Skeletal muscle tissue (tissue), 4 donors: Measurements from ENCODE around the gene MPP4. TPM values are rescaled to one million over a fixed set of nuclear protein-coding genes. Genes with fewer than 3 reads are reported as not detected.

Experiments
- H3K27ac ChIP-seq: one replicate; pipeline ENCODE4 v1.7.0; 2013; ENCODE audit warnings: mild to moderate bottlenecking, low read depth, low read length, inconsistent platforms
- H3K27me3 ChIP-seq, 3 donors: one replicate each; pipeline ENCODE4 v1.7.0; 2013; ENCODE audit warnings: low read length in 3 of 3; ENCODE audit not compliant: control insufficient read depth in 3 of 3, insufficient read depth in 3 of 3
- H3K36me3 ChIP-seq, 3 donors: one replicate each; pipeline ENCODE4 v1.7.0; 2013; ENCODE audit warnings: low read length in 3 of 3; ENCODE audit not compliant: control insufficient read depth in 3 of 3, insufficient read depth in 3 of 3
- H3K4me1 ChIP-seq, 3 donors: one replicate each; pipeline ENCODE4 v1.7.0; 2013; ENCODE audit warnings: low read length in 3 of 3, mild to moderate bottlenecking in 3 of 3; ENCODE audit not compliant: control insufficient read depth in 3 of 3, insufficient read depth in 3 of 3
- H3K4me3 ChIP-seq, 3 donors: one replicate each; pipeline ENCODE4 v1.7.0; 2013; ENCODE audit warnings: low read length in 3 of 3
- H3K9ac ChIP-seq, 3 donors: one replicate each; pipeline ENCODE4 v1.7.0; 2013; ENCODE audit warnings: low read length in 3 of 3, mild to moderate bottlenecking in 3 of 3, moderate library complexity in 2 of 3, low read depth in 1 of 3
- H3K9me3 ChIP-seq, 3 donors: one replicate each; pipeline ENCODE4 v1.7.0; 2013; ENCODE audit warnings: low read length in 3 of 3; ENCODE audit not compliant: control insufficient read depth in 3 of 3
- total RNA-seq: library from RNA; depleted of rRNA; stranded (reverse); fragments of >200 nt; gene quantifications from one replicate; pipeline ENCODE4 v1.2.3, GENCODE V29; 2014
- donor health status: Osteomylitis.

Gene MPP4
- total RNA-seq, 1 donor from 2014 or later, result under 0.01 TPM

- H3K9ac ChIP-seq, result peak overlapping the region; percentile 95 to 99 (median 97)
- peak overlapping the region; percentile 95 to 96 (median 96) for H3K4me3 ChIP-seq
- H3K27me3 ChIP-seq, result no peaks in the 10 kb centered on the region
- peaks cover 3 to 13% (median 8%) of the 10 kb centered on the region in 3 donors for H3K4me1 ChIP-seq
- H3K36me3 ChIP-seq, result peaks cover 7 to 11% (median 9%) of the 10 kb centered on the region in 3 donors
- H3K9me3 ChIP-seq, result no peaks in the 10 kb centered on the region
- peak overlapping the region; percentile 93 for H3K27ac ChIP-seq
Observed at GRCh38 chr2:201642579-201643215, 55.7 kb downstream of the MPP4 start.

- Histone ChIP-seq H3K36me3 (peaks cover 7 to 12% (median 11%) of the 10 kb centered on the region in 3 donors), H3K4me1 (peaks cover 3 to 13% (median 8%) of the 10 kb centered on the region in 3 donors), H3K4me3 (peak overlapping the region; percentile 95 to 96 (median 96)), H3K27ac (peak overlapping the region; percentile 93), H3K9me3 (no peaks in the 10 kb centered on the region), H3K9ac (peak overlapping the region; percentile 95 to 99 (median 97)), H3K27me3 (no peaks in the 10 kb centered on the region)
Observed at GRCh38 chr2:201642086-201642578, 56.3 kb downstream of the MPP4 start.

- H3K36me3 ChIP-seq, result peaks cover 12 to 32% (median 29%) of the 10 kb centered on the region in 3 donors
- H3K9me3 ChIP-seq, result no peaks in the 10 kb centered on the region
Observed at GRCh38 chr2:201639205-201639604, 59.2 kb downstream of the MPP4 start.

GRCh38 chr2:201638326-201638725 lies 60.1 kb downstream of the MPP4 start:
- H3K9me3 ChIP-seq, result no peaks in the 10 kb centered on the region
- H3K27ac ChIP-seq, result no peak overlapping the region
- H3K27me3 ChIP-seq, result no peaks in the 10 kb centered on the region
- H3K4me3 ChIP-seq, result no peak overlapping the region
- no peak overlapping the region for H3K9ac ChIP-seq
- peaks cover 0 to 7% (median 3%) of the 10 kb centered on the region in 3 donors for H3K4me1 ChIP-seq
- H3K36me3 ChIP-seq, result peaks cover 19 to 39% (median 37%) of the 10 kb centered on the region in 3 donors

More at GRCh38 chr2:201639205-201639604, 59.2 kb downstream of the MPP4 start:
- Histone ChIP-seq H3K27ac (no peak overlapping the region), H3K9ac (no peak overlapping the region), H3K4me1 (peaks cover 3 to 13% (median 6%) of the 10 kb centered on the region in 3 donors), H3K27me3 (no peaks in the 10 kb centered on the region), H3K4me3 (no peak overlapping the region)

- Histone ChIP-seq H3K9me3 (no peaks in the 10 kb centered on the region), H3K4me1 (no peaks in the 10 kb centered on the region), H3K4me3 (no peak overlapping the region), H3K9ac (no peak overlapping the region), H3K27ac (no peak overlapping the region), H3K36me3 (peaks cover 34 to 73% (median 66%) of the 10 kb centered on the region in 3 donors), H3K27me3 (no peaks in the 10 kb centered on the region)
Observed at GRCh38 chr2:201633661-201634249, 64.7 kb downstream of the MPP4 start.

GRCh38 chr2:201631041-201631440 lies 67.4 kb downstream of the MPP4 start:
- Histone ChIP-seq H3K27ac (no peak overlapping the region), H3K9ac (no peak overlapping the region), H3K27me3 (no peaks in the 10 kb centered on the region), H3K4me1 (no peaks in the 10 kb centered on the region), H3K4me3 (no peak overlapping the region), H3K36me3 (peaks cover 28 to 66% (median 60%) of the 10 kb centered on the region in 3 donors), H3K9me3 (no peaks in the 10 kb centered on the region)

GRCh38 chr2:201630577-201630976 lies 67.9 kb downstream of the MPP4 start:
- H3K36me3 ChIP-seq, result peaks cover 30 to 65% (median 60%) of the 10 kb centered on the region in 3 donors
- no peak overlapping the region for H3K9ac ChIP-seq
- H3K4me3 ChIP-seq, result no peak overlapping the region
- H3K9me3 ChIP-seq, result no peaks in the 10 kb centered on the region
- no peak overlapping the region for H3K27ac ChIP-seq
- no peaks in the 10 kb centered on the region for H3K27me3 ChIP-seq
- no peaks in the 10 kb centered on the region for H3K4me1 ChIP-seq

GRCh38 chr2:201628545-201628944 lies 69.9 kb downstream of the MPP4 start:
- H3K27ac ChIP-seq, result no peak overlapping the region
- H3K4me1 ChIP-seq, result no peaks in the 10 kb centered on the region
- H3K27me3 ChIP-seq, result no peaks in the 10 kb centered on the region
- H3K4me3 ChIP-seq, result no peak overlapping the region
- no peaks in the 10 kb centered on the region for H3K9me3 ChIP-seq
- H3K9ac ChIP-seq, result no peak overlapping the region
- peaks cover 22 to 51% (median 47%) of the 10 kb centered on the region in 3 donors for H3K36me3 ChIP-seq

GRCh38 chr2:201622306-201622970 lies 76.0 kb downstream of the MPP4 start:
- Histone ChIP-seq H3K4me1 (no peaks in the 10 kb centered on the region), H3K27me3 (no peaks in the 10 kb centered on the region), H3K4me3 (no peak overlapping the region), H3K9ac (no peak overlapping the region), H3K27ac (no peak overlapping the region), H3K9me3 (no peaks in the 10 kb centered on the region), H3K36me3 (peaks cover 9 to 19% (median 13%) of the 10 kb centered on the region in 3 donors)
